Stimulated activated CD4-positive, alpha-beta T cell treated with anti-CD3 and anti-CD28 coated beads, Interleukin-1b, Interleukin-23, amount 100 ng/mL, for 24 hours (primary cell): ENCODE results near the gene SKI.

Source experiments
- DNase-seq, 4 experiments: peaks; one replicate each; pipeline ENCODE4 v3.0.0-alpha.2; 2020; ENCODE audit warnings: low read depth in 4 of 4, low spot score in 1 of 4

Gene SKI

DNA sequence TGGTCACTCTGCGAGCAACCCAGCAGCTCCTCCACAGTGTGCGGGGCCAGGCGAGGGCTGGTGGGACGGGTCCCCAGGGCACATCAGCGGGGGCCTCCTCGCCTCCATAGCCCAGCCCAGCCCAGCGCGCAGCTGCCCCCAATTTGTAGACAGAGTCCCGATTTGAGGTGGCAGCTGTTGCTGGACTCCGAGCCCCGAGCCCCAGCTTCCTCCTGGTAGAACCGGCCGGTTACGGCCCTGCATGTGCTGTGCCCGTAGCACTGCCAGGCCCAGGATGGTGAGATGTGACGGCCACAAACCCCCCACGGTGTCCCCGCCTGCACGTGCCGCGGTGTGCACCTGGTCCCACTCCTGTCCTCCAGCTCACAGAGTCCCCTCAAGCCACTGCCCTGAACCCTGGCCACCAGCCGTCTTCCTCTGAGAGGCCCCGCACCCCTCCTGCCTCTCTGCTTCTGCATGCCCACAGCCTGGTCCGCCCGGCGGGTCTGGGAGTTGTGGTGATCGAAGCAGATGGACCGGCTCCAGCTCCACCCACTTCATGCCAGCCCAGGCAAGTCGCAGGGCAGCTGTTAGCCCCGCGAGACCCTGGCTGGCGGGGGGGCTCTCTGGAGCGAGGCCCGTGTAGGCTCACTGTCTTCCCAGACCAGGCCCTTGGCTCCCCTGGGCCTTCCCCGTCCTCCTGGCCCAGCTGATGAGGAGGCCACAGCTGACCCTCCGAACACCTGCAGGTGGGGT is 107.8 kb downstream of the SKI start:
- no peak for DNase-seq

DNA sequence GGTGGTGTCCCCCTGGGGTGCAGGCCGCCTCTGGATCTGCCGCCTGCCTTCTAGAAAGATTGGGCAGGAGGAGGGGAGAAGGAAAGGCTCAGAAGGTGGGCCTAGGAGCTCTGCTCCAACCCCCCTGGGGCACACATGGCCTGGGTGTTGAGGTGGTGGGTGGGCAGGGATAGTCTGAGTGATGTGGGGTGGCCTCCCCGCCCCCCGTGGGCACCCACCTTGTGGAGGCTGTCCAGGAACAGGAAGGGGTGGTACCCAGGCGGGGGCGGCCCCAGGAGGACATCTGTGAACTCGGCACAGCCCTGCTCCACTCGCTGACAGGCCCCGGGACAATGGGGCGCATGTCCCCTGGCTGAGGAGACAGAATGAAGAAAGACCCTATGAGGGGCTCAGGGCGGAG is 108.4 kb downstream of the SKI start:
- no peak for DNase-seq

DNA sequence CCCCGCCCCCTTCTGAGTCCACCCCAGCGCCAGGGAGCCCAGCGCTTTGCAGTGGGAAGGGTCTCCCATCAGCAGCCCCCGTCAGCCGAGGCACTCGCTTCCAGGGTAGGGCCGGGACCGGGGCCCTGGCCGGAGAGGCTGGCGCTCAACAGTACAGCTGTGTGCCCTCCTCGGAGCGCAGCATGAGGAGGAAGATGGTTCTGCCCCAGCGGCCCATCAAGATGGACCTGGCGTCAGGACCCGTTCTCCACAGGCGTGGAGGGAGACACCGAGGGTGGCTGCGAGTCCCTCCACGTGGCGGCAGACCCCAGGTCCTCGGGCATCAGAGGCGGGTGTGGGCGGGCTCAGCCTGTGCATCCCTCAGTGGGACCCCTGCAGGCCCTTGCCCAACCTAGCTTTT is 109.0 kb downstream of the SKI start:
- DNase-seq, result no peak

DNA sequence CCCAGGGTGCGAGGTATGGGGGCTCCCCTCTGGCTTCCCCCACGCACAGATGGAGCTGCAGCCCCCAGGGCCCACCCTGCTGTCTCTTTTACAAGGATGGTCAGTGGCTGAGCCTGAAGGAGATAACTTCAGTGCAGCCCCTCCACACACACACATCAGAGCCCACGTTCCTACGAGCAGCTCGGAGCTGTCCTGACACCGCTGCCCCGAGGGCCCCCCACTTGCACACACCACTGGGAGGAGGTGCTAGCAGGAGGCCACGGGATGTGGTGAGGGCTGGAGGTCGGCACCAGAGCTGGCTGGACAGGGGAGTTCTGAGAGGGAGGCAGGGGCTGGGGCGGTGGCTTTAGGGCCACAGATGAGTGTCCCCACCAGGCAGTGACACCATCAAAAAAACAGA is 109.4 kb downstream of the SKI start:
- no peak for DNase-seq

DNA sequence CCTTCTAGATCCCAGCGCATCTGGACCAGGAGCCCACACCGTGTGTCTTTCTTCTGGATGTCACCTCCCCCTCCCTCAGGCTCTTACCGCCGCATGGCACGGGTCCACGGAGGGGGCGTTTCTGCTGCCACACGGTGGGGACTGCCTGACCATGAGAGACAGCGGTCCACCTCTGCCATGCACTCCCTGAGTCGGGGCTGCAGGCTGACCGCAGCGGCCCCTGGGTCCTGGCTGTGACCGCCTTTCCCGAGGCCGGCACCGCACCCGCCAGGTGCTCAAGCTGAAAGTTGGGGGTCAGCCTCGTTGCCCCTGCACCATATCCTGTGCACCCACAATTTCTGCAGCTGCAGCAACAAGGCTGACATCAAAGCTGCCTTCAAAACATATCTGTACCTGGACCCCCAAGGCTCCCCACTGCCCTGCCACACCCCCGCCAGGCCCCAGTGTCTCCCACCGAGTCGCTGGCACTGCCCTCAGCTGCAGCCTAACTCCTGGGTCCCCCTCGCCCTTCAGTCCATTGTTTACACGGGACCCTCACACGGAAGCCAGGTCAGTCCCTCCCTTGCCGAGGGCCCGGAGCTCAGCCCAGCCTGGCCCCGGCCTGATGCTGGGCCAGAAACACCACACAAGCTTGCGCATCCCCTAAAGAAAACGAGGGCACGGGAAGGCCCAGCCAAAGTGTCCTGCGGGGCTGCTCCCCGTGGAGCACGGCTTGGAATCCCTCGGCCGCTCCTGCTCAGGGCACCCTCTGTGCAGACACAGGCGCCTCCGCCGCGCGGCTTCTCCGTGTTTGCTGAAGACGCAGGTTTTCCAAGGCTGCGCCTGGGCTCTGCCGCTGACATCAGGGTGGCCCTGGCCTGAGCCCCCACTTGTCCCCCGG is 111.3 kb downstream of the SKI start:
- DNase-seq, result no peak

DNA sequence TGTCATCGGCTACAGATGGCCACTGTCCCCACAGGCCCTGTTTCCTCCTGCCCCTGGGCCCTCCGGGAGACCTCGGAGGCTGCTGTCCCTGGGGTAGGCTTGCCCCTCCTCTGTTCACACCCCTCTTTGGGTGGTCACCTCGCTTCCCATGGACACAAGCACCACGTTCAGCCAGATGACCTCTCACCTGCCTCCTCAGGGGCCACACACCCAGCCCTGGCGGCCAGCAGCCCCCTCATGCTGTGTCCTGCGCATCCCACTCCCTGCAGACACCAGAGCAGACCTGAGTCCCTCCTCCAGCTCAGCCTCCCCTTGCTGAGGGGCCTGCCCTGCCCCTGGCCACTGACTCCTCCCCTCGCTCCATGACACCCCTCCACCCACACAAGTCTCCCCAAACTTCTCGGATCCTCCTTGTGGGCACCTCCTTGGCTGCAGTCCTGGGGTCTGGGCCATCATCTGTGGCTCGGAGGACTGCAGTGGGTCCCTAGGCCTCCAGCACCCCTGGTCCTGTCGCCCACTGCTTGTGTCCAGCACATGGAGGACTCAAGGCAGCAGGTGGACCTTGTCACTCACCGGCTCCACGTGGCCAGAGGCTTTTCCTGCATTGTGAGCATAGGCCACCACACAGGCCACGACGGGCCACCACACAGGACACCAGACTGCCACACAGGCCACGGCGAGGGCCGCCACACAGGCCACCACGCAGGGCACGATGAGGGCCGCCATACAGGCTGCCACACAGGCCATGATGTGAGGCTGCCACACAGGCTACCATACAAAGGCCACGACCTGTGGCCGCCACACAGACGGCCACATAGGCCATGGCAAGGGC is 112.2 kb downstream of the SKI start:
- DNase-seq, result no peak

DNA sequence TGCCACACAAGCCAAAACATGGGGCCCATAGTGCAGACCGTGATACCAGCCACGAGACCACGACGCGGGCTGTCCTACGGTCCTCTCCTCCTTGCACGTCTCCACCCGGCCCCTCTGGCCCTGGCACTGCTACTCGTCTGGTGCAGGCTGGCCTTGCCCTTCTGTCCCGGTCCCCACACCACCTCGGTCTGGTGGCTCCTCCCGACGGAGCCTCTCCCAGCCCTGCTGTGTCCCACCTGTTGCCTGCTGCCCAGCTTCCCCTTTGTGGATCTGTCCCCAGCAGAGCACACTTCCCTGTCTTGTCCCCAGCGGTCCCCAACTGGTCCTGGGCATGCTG is 112.8 kb downstream of the SKI start:
- no peak for DNase-seq

DNA sequence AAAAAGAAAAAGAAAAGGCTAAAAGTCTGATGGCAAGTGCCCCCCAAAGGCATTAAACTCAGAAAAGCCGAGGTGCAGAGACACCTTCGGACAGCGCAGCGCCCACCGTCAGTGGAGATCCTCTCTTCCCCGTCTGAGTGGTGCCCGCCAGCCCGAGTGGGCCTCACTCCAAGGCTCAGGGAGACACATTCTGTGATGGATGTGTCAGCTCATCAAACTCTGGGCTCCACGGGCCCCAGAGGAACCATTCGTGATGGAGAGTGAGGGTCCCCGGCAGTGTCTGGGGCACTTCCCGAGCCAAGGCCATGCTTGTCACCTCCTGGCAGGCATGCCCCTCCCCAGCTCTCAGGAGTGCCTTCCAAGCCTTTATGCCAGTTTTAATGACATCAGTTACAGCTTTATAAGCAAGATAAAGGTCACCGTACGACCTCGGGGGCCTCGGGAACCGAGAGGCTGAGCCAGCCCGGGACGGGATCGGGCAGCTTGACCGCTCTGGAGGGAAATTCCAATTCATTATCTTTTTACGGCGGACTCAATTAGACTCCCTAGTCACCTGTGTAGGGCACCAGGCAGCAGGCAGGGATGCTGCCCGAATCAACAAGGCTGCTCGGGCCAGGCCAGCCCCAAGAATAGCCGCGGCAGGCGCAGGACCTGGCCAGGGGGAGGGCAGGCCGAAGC is 113.7 kb downstream of the SKI start:
- DNase-seq, result no peak

DNA sequence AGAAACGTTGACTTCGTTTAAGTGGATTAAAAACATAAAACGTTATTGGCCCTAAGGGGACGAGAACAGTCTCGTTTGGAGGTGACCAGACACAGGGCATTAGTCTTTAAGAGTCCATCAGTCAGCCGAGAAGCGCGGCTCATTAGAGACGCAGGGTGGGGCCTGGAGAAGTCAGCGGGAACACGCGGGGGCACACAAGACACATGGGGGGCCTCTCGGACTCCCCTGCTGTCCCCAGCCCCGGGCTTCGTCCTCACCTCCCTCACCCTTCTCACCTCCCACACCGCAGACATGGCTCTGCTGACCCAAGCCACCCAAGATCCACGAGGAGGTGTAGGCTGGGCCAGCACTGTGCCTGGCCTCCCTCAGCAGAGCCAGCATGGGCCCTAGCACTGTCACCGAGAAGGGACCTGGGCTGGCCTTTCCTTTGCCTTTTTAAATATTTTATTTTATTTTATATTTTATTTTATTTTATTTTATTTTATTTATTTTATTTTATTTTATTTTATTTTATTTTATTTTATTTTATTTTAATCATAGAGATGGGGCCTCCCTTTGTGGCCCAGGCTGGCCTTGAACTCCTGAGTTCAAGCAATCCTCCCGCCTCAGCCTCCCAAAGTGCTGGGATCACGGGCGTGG is 114.4 kb downstream of the SKI start:
- no peak for DNase-seq

DNA sequence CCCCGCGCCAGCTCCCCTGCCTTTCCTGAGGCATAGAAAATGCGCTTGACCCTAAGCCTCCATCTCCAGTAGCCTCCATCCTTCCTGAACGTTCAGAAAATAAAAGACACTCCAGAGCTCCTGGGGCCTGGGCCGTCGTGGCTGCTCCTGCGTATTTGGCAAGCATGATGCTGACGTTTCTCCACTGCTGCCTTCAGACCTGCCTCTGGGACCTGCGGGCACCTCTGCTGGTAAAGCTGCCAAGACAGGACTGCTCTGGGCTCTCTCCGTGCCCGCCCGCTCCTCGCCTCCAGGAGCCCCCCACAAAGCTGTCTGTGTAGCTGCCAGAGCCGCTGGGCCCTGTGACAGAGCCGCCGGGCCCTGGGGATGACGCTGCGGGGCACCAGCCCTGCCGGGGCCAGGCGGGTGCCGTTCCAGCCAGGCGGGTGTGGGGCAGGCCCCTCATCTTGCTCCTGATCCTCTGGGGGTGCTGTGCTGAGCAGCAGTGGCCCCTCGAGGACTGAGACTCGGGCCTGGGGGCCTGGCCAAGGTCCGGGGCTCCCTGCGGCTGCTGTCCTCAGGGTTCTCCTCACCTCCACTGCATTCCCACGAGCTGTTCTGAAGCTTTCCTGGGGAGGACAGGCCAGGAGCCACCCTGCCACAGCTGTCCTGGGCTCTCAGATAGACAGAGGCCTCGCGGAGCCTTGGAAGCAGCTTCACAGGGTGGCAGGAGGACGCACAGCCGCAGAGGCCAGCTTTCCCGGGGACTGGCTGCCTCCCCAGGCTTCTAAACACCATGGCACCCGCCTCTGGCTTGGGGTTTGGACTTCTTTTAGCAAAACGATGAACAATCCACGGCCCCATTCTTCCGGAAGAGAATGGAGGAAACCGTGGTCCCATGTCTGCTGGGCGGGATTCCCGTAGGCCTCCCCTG is 115.2 kb downstream of the SKI start:
- no peak for DNase-seq

DNA sequence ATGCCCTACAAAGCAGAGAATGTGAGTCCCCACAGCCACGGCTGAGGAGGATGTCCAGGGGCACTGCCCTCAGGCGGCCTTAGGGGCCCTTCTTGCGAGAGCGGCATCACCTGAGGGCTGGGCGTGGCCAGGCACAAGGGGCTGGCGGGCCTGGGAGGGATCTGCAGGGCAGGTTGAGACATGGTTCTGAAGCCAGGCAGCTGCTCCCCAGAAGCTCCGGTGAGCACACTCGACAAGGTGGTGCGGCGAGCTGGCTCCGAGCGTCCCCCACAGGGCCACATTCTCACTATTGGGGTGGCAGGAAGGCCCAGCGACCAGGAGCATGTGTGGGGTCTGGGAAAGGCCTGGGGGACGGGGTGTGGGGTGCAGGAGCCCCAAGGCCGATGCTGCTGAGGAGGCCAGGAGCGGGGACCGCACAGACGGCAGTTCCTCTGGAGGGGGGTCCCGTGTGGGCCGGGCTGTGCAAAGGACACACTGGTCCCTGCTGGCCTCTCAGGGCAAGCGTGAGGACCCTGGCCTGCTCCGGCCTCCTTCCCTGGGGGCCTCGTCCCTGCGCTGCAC is 116.1 kb downstream of the SKI start:
- DNase-seq, result no peak

DNA sequence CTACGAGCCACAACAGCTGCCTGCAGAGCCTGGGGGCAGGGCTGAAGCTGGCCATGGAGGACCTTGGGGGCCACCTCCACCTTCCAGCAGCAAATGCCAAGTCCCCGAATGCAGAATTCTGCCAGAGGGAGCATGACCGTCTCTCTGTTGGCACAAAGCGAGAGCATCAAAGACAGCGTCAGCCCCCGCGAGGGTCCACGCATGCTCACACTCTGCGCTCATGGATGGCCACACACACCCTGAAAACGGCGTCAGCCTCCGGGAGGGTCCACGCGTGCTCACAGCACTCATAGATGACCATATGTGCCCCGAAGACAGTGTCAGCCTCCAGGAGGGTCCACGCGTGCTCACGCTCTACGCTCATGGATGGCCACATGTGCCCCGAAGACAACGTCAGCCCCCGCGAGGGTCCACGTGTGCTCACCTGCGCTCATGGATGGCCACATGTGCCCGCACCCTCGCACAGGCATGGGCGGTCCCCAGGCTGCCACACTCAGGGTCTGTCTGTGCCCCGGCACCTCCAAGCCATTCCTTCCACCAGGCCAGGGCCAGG is 116.7 kb downstream of the SKI start:
- DNase-seq, result no peak

DNA sequence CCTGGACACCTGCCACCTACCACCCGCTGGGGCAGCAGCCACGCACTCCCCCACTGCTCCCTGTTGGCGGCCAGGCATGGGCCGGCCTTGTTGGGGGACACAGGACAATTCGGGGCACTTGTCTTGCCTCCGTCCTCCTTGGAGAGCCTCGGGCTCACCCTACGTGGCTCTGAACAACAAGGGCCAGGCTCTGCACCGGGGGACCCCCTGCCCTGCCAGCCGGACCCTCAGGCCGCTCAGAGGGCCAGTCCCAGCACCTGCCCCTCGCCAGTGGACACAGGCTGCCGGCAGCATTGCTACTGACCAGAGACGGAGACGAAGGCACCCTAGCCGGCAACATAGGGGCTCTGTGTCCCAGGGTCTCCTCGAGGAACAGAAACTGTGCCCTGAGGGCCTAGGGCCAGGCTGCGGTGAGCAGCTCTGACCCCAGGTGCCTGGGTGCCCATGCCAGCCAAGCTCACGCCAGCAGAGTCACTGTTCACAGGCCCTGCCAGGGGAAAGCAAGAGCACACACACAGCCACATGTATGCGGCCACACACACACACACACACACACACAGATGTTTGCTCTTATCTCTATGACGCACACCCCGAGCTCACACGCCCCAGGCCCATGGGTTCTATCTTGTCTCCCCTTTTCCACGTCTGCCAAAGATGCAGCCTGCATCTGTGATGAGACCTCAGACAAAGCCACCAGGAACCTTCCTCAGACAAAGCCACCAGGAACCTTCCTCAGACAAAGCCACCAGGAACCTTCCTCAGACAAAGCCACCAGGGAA is 117.4 kb downstream of the SKI start:
- no peak for DNase-seq

DNA sequence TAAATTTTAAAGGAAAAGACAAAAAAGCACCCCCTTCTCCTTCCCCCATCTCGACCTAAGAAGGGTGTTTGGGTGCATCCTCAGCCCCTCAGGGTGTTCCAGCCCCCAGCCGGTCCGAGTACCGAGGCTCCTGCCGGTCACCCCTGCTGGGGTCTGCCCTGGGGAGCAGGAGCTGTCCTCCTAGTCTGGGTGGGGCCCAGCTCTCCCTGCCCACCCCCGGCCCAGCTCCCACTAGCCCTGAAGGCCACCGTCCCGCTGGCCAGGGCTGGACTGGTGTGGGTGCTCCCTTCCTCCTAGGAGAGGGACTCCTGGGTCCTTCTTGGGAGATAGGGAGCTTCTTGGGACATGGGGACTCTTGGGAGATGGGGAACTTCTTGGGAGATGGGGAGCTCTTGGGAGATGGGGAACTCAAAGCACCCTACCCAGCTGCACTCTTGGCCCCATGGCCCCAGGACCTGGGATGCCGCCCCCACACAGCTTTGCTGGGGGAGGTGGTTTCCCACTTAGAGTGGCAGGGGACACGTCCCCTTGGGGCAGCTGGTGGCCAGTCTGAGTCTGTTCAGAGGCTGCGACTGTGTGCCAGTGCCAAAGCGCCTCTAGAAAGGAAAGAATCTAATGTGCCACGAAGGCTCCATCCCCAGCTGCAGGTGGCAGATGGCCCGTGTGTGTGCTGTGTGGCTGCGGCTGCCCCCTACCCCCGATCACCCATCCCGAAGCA is 118.7 kb downstream of the SKI start:
- DNase-seq, result no peak

DNA sequence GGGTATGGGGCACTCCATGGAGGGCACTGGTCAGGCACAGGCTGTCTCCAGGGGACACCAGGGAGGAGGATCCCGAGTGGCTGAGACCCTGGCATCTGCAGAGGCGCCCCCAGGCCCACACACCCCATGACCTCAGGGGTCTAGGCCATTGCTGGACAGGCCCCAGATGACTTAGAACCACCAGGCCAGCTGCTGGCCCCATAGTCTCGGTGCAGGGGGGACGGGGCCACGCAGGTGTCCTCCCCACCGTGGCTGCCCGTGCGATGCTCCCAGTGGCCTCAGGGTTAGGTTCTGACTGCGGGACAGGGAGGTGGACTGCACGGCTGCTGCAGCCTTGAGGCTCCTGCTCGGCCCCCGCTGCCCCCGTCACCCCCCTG is 119.3 kb downstream of the SKI start:
- DNase-seq, result no peak

DNA sequence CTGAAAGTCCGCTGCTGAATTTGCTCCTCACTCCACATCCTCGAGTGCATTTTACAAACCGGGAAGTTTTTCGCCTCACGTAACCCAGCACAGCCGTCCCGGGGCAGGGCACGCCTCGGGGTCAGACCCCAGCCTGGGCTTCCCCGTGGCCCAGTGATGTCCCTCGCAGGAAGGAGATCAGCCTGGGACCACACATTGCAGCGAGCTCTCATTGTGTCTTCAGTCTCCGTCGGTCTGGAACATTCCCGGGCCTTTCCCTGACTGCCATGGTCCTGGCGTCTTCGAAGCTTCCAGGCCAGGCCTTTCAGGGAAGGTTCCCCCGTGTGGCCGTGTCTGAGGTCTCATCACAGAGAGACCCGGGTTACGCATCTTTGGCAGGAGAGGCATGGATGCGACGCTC is 119.8 kb downstream of the SKI start:
- no peak for DNase-seq
